HG03378 (cell line): ENCODE measurements around the gene C2orf15.
"Not testable (repeated sequence)": the region's sequence is repeated elsewhere in the genome, so short reads cannot be mapped to it uniquely, and the experiment has no call there.

Experiments
- ATAC-seq: cut with Tn5 transposase; IDR thresholded peaks from one replicate; pipeline ENCODE4 v1.9.1; 2021; ENCODE audit warnings: mild to moderate bottlenecking, moderate library complexity; ENCODE audit not compliant: unreplicated experiment

Gene C2orf15, protein sequence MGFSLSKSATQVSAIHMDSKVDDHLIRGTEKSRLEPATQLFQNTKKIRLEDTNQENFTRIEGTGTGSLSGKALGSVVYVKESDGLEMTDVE

GRCh38 chr2:99141110-99142108 is at the start of gene C2orf15:
C2orf15 (plus strand) TSS chr2:99141707; CDS start chr2:99150559, 8,852 bp downstream.
- peak; percentile 72 for ATAC-seq

- ATAC-seq = no peak
Measured at GRCh38 chr2:99096728-99097127, 44.8 kb upstream of the C2orf15 start.

DNA sequence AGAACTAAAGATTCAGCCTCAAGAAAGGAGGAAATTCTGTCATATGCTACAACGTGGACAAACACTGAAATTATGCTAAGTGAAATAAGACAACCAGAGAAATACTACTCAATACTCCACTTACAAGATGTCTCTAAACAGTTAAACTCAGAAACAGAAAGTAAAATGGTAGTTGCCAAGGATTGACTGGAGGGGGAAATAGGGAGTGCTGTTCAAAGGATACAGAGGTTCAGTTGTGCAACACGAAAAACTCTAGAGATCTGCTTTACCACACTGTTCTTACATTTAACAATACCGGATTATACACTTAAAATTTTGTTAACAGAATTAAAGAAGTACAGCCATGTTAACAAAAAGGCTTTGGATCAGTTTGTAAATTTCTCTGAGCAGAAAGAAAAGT is 39.8 kb upstream of the C2orf15 start:
- no peak for ATAC-seq

DNA sequence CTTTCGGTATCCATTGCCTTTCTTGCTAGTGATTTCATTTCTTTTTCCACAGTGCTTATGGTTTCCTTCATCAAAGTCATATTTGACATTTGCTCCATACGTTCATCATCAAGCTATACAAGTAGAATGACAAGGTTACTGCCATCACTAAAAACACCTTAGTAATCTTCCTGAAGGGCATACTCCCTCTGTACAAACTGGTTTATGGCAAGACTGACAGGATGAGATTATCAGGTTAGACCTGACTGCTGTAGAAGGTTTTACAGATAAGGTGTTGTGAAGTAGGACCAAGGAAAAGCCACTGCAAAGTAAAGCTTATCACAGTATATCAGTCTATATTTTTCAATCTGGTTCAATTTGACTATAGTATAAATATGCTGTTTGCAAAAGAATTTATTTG is 37.5 kb upstream of the C2orf15 start:
- ATAC-seq = no peak

DNA sequence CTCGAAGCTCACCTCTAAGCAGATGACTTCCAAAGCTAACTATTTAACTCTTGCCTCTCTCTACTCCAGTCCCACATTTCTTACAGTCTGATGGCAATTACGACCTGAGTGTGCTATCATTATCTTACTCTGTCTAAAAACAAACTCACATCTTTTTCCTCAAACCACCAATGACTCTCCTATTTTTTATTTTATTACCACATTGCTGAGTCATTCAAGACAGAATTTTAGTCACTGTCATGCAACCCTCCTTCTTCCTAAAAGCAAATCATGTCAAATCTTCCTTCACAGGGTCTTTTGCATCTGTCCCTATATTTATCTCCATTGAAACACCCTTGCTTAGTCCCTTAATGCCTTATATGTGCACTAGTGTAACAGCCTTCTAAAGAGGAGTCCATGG is 34.6 kb upstream of the C2orf15 start:
- ATAC-seq = no peak

DNA sequence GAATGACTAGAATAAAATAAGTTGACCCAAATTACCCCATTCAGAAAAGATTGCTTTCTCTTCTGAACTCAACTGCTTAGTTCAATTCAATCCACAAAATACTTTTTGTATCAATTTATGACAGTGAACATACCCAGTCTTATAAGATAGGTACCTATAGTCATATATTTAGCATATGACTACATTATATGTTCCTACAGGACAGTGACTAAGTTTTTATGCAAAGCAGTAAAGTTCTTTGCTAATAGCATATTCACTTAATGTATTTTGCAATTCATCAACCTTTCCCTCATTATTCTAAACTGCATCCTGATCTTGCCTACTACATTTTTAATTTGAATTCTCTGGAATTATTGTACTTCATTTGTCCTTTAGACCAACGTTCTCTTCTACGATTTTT is 30.3 kb upstream of the C2orf15 start:
- no peak for ATAC-seq

GRCh38 chr2:99111945-99112344 is 29.6 kb upstream of the C2orf15 start:
- ATAC-seq = no peak

- no peak for ATAC-seq
Measured at GRCh38 chr2:99112617-99113016, 28.9 kb upstream of the C2orf15 start.

GRCh38 chr2:99127981-99128380 is 13.5 kb upstream of the C2orf15 start:
- no peak for ATAC-seq

DNA sequence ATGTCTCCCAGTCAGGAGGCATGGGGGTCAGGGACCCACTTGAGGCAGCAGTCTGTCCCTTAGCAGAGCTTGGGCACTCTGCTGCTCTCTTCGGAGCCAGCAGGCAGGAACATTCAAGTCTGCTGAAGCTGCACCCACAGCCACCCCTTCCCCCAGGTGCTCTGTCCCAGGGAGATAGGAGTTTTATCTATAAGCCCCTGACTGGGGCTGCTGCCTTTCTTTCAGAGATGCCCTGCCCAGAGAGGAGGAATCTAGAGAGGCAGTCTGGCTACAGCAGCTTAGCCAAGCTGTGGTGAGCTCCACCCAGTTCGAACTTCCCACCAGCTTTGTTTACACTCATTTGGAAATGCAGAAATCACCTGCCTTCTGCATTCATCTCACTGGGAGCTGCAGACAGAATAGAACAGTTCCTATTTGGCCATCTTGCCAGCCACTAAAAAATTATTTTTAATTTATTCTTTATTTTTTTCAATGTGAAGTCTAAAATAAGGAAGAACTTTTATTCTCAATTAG is 6.4 kb upstream of the C2orf15 start:
- ATAC-seq = not testable (repeated sequence)

DNA sequence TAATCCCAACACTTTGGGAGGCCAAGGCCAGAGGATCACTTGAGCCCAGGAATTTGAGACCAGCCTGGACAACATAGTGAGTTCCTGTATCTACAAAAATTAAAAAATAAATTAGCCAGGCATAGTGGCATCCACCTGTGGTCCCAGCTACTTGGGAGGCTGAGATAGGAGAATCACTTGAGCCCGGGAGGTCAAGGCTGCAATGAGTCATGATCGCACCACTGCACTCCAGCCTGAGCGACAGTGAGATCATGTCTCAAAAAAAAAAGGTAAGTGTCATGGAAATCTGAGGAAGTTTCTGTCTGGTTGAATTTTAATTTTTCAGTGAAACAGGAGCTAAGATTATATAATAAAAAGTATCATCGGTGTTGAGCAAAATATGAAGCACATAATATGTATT is 2.5 kb upstream of the C2orf15 start:
- ATAC-seq = no peak

DNA sequence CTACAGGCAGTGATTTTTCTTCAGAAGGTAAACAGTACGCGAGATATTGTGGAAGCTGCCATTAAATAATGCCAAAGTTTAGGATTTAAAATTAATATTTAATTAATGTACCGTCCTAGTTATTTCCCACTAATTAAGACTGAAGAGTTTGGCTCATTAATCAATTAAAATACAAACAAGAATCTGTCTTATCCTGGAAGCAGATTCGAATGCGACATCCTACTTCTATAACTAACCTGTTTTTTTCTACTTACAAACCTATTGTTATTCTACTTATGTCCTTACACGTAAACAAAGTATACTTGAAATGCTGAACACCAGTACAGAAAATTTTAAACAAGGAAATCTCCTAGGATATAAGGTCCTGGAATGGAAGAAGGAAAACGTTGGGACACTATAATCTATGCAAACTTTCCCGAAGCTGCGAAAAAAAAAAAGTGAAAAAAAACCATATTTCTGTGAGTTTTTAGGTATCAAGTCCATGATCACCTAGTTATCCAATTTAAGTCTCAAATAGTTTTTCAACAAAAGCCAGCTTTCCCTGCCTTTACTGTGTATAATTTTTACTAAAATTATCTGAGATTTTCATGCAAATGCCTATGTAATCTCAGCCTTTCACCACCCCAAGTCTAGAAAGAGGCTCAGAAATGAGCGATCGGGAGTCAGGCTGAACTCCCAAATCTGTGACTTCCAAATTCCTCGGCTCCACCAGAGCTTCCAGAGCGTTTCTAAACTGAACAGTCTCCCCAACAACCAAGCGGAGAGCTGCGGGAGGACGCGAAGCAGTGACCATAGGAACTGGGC is 1.2 kb upstream of the C2orf15 start:
- no peak for ATAC-seq

GRCh38 chr2:99140860-99141109 is 722 bp upstream of the C2orf15 start:
- peak; percentile 29 for ATAC-seq

- no peak for ATAC-seq
Measured at GRCh38 chr2:99150706-99151105, 9.2 kb downstream of the C2orf15 start.

GRCh38 chr2:99152199-99152895 is 10.8 kb downstream of the C2orf15 start:
- no peak for ATAC-seq

DNA sequence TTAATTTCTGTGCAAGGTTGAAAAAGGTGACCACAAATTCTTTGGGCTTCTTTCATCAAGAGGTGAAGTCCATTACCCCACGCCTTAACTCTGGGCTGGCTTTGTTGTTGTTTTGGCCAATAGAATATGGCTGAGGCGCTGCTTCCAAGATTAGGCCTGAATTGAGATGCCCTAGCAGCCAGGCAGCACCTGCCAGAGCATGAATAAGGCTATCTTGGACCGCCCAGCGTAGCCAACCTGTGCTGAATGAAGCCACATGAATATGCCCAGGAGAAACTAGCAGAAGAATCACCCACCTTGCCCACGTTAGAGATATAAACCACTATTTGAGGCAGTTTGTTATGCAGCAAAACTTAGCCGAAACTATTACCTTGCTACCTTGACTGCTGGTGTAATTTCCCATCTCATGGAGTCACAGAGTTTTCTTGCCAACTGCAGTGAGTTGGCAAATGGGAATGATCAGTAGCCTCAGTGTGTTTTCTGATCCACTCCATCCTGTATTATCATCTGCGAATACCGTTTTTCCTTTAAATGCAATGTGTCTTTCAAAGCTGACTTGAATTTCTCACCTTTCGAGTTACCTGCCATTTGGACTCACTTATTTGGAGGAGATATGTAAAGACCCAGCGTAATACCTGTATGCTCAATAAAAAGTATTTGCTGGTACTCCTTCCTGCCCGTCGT is 12.6 kb downstream of the C2orf15 start:
- ATAC-seq = no peak

- peak; percentile 87 for ATAC-seq
Measured at GRCh38 chr2:99154643-99155536, 13.4 kb downstream of the C2orf15 start, which contains the start of the genes LIPT1 and TSGA10. LIPT1 (plus strand) TSS chr2:99154967; CDS start chr2:99161958, 6,991 bp downstream. TSGA10 (minus strand) TSS chr2:99154942; CDS start chr2:99109439, 45,503 bp downstream.

GRCh38 chr2:99156891-99157290 is 15.4 kb downstream of the C2orf15 start:
- ATAC-seq = no peak

- ATAC-seq = no peak
Measured at GRCh38 chr2:99158599-99158998, 17.1 kb downstream of the C2orf15 start.
